ENCODE results near the gene PAGR1. TPM values are rescaled to one million over a fixed set of nuclear protein-coding genes. Genes with fewer than 3 reads are reported as not detected.

PAGR1 gene
- polyA plus RNA-seq, 1 donor from 2014 or later: 86.8 TPM

- H3K27ac ChIP-seq (ENCODE audit: low read length): no peak overlapping the region
- H3K4me2 ChIP-seq (ENCODE audit: low read length): no peak overlapping the region
- H2AFZ ChIP-seq (ENCODE audit: low read depth, low read length): no peak overlapping the region
- H3K79me2 ChIP-seq (replicated peaks; ENCODE audit: insufficient read depth, low read length): peaks cover 46% of the 10 kb centered on the region
- no peak overlapping the region for H3K4me3 ChIP-seq (ENCODE audit: low read length)
- H3K9me2 ChIP-seq (ENCODE audit: insufficient read depth, low read length): no peaks in the 10 kb centered on the region
- no peak overlapping the region for H3K9ac ChIP-seq (ENCODE audit: low read length)
- no peaks in the 10 kb centered on the region for H3F3A ChIP-seq (ENCODE audit: insufficient read depth, low read length, poor library complexity, severe bottlenecking)
- H3K9me3 ChIP-seq (ENCODE audit: low read length): no peaks in the 10 kb centered on the region
- no peaks in the 10 kb centered on the region for H3K27me3 ChIP-seq (ENCODE audit: insufficient read depth, low read depth, low read length)
- no peaks in the 10 kb centered on the region for H4K20me1 ChIP-seq (ENCODE audit: insufficient read depth)
- peaks cover 5% of the 10 kb centered on the region for H3K36me3 ChIP-seq (ENCODE audit: insufficient read depth, low read length)
- TF ChIP-seq CTCF (IDR thresholded peaks at IDR 0.05; ENCODE audit: poor library complexity, severe bottlenecking) (no peak), EZH2 (IDR thresholded peaks at IDR 0.05; ENCODE audit: borderline replicate concordance, insufficient read depth, low read length, poor library complexity, severe bottlenecking) (no peak), SMC3 (conservative IDR thresholded peaks at IDR 0.05; ENCODE audit: poor library complexity) (no peak)
Measured at GRCh38 chr16:29794231-29794710, 21.7 kb upstream of the PAGR1 start.

- H3K79me2 ChIP-seq (replicated peaks; ENCODE audit: insufficient read depth, low read length): no peaks in the 10 kb centered on the region
- no peaks in the 10 kb centered on the region for H3K9me2 ChIP-seq (ENCODE audit: insufficient read depth, low read length)
- no peaks in the 10 kb centered on the region for H4K20me1 ChIP-seq (ENCODE audit: insufficient read depth)
- H3K36me3 ChIP-seq (ENCODE audit: insufficient read depth, low read length): no peaks in the 10 kb centered on the region
- peaks cover 7% of the 10 kb centered on the region for H3F3A ChIP-seq (ENCODE audit: insufficient read depth, low read length, poor library complexity, severe bottlenecking)
- no peak overlapping the region for H3K9ac ChIP-seq (ENCODE audit: low read length)
- H3K27ac ChIP-seq (ENCODE audit: low read length): no peak overlapping the region
- H3K4me2 ChIP-seq (ENCODE audit: low read length): no peak overlapping the region
- H3K27me3 ChIP-seq (ENCODE audit: insufficient read depth, low read depth, low read length): no peaks in the 10 kb centered on the region
- H3K4me3 ChIP-seq (ENCODE audit: low read length): no peak overlapping the region
- TF ChIP-seq EZH2 (IDR thresholded peaks at IDR 0.05; ENCODE audit: borderline replicate concordance, insufficient read depth, low read length, poor library complexity, severe bottlenecking): no peak
- TF ChIP-seq CTCF (IDR thresholded peaks at IDR 0.05; ENCODE audit: poor library complexity, severe bottlenecking): no peak
- H2AFZ ChIP-seq (ENCODE audit: low read depth, low read length): no peak overlapping the region
- H3K9me3 ChIP-seq (ENCODE audit: low read length): no peaks in the 10 kb centered on the region
Measured at GRCh38 chr16:29802416-29802935, 13.5 kb upstream of the PAGR1 start.

DNA sequence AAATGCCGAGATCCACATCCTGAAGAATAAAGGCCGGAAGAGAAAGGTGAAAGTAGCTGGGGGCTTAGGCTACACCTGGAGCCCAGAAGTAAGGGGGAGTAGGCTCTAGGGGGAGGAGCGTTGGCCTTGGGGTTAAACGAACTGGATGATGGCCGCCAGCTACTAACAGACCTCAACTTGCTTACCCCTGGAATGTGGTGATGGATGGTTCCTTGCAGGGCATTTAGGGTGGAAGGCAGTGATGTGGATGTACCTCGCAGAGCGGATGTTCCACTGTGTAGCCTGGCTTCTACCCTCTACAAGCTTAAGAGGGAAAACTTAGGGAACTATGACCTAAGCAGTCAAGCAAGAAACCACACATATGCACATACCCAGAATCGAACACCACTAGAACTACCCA lies 11.9 kb upstream of the PAGR1 start:
- Histone ChIP-seq H3K27ac (ENCODE audit: low read length) (peak overlapping the region; percentile 98), H3K36me3 (ENCODE audit: insufficient read depth, low read length) (no peaks in the 10 kb centered on the region), H3K4me2 (ENCODE audit: low read length) (no peak overlapping the region), H3F3A (ENCODE audit: insufficient read depth, low read length, poor library complexity, severe bottlenecking) (peaks cover 7% of the 10 kb centered on the region), H4K20me1 (ENCODE audit: insufficient read depth) (peaks cover 3% of the 10 kb centered on the region), H2AFZ (ENCODE audit: low read depth, low read length) (no peak overlapping the region), H3K27me3 (ENCODE audit: insufficient read depth, low read depth, low read length) (no peaks in the 10 kb centered on the region), H3K9ac (ENCODE audit: low read length) (peak overlapping the region; percentile 94), H3K4me3 (ENCODE audit: low read length) (no peak overlapping the region), H3K79me2 (replicated peaks; ENCODE audit: insufficient read depth, low read length) (peaks cover 11% of the 10 kb centered on the region), H3K9me3 (ENCODE audit: low read length) (no peaks in the 10 kb centered on the region), H3K9me2 (ENCODE audit: insufficient read depth, low read length) (no peaks in the 10 kb centered on the region)
- TF ChIP-seq EP300 (conservative IDR thresholded peaks at IDR 0.05; ENCODE audit: poor library complexity, severe bottlenecking) (no peak), CTCF (IDR thresholded peaks at IDR 0.05; ENCODE audit: poor library complexity, severe bottlenecking) (no peak), EZH2 (IDR thresholded peaks at IDR 0.05; ENCODE audit: borderline replicate concordance, insufficient read depth, low read length, poor library complexity, severe bottlenecking) (no peak), POLR2AphosphoS5 (IDR thresholded peaks at IDR 0.05) (no peak), RAD21 (conservative IDR thresholded peaks at IDR 0.05) (no peak), MXI1 (conservative IDR thresholded peaks at IDR 0.05; ENCODE audit: poor library complexity, severe bottlenecking) (no peak), TAF1 (IDR thresholded peaks at IDR 0.05; ENCODE audit: low read depth) (no peak), SMC3 (conservative IDR thresholded peaks at IDR 0.05; ENCODE audit: poor library complexity) (no peak)
- TF ChIP-seq, protein P1, sequence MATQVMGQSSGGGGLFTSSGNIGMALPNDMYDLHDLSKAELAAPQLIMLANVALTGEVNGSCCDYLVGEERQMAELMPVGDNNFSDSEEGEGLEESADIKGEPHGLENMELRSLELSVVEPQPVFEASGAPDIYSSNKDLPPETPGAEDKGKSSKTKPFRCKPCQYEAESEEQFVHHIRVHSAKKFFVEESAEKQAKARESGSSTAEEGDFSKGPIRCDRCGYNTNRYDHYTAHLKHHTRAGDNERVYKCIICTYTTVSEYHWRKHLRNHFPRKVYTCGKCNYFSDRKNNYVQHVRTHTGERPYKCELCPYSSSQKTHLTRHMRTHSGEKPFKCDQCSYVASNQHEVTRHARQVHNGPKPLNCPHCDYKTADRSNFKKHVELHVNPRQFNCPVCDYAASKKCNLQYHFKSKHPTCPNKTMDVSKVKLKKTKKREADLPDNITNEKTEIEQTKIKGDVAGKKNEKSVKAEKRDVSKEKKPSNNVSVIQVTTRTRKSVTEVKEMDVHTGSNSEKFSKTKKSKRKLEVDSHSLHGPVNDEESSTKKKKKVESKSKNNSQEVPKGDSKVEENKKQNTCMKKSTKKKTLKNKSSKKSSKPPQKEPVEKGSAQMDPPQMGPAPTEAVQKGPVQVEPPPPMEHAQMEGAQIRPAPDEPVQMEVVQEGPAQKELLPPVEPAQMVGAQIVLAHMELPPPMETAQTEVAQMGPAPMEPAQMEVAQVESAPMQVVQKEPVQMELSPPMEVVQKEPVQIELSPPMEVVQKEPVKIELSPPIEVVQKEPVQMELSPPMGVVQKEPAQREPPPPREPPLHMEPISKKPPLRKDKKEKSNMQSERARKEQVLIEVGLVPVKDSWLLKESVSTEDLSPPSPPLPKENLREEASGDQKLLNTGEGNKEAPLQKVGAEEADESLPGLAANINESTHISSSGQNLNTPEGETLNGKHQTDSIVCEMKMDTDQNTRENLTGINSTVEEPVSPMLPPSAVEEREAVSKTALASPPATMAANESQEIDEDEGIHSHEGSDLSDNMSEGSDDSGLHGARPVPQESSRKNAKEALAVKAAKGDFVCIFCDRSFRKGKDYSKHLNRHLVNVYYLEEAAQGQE (IDR thresholded peaks at IDR 0.05; ENCODE audit: borderline replicate concordance): no peak
